Osteoblast (primary cell): Measurements from ENCODE around the gene RCSD1. TPM values are rescaled to one million over a fixed set of nuclear protein-coding genes. Genes with fewer than 3 reads are reported as not detected.

Experiments used
- DNase-seq: peaks from one replicate; pipeline ENCODE4 v3.0.0; 2011; ENCODE audit warnings: low spot score, mixed read lengths; ENCODE audit not compliant: insufficient read length; ENCODE audit errors: missing footprints
- H2AFZ ChIP-seq: 2 replicates; pipeline ENCODE4 v1.6.0; 2011; ENCODE audit warnings: mild to moderate bottlenecking, low read length
- H3K27ac ChIP-seq: 2 replicates; pipeline ENCODE4 v1.5.1; 2011; ENCODE audit warnings: mild to moderate bottlenecking, low read depth, low read length, moderate library complexity
- H3K27me3 ChIP-seq: 2 replicates; pipeline ENCODE4 v1.6.0; 2012; ENCODE audit warnings: mild to moderate bottlenecking, control low read depth, inconsistent platforms, low read length, moderate library complexity; ENCODE audit not compliant: insufficient read depth
- H3K36me3 ChIP-seq: 2 replicates; pipeline ENCODE4 v1.5.1; 2011; ENCODE audit warnings: mild to moderate bottlenecking, low read length, control low read depth, moderate library complexity; ENCODE audit not compliant: insufficient read depth
- H3K4me1 ChIP-seq: 2 replicates; pipeline ENCODE4 v1.5.1; 2011; ENCODE audit warnings: mild to moderate bottlenecking, low read length, control low read depth, moderate library complexity; ENCODE audit not compliant: insufficient read depth
- H3K4me2 ChIP-seq: 2 replicates; pipeline ENCODE4 v1.6.0; 2011; ENCODE audit warnings: mild to moderate bottlenecking, low read length; ENCODE audit not compliant: insufficient read depth
- H3K4me3 ChIP-seq: fragments of 200-600 bp; sonication (generic); 3 replicates; pipeline ENCODE4 v1.5.1; 2012; ENCODE audit warnings: mild to moderate bottlenecking, low read length, inconsistent platforms; ENCODE audit not compliant: insufficient read depth
- H3K79me2 ChIP-seq: 2 replicates; pipeline ENCODE4 v1.6.0; 2012; ENCODE audit warnings: mild to moderate bottlenecking, low read length, control low read depth, inconsistent platforms; ENCODE audit not compliant: insufficient read depth
- H3K9me3 ChIP-seq: 2 replicates; pipeline ENCODE4 v1.5.1; 2011; ENCODE audit warnings: low read depth, low read length, control low read depth
- H4K20me1 ChIP-seq: 2 replicates; pipeline ENCODE4 v1.6.0; 2012; ENCODE audit warnings: mild to moderate bottlenecking, low read length, control low read depth; ENCODE audit not compliant: insufficient read depth
- CTCF ChIP-seq: IDR thresholded peaks from 2 replicates; pipeline ENCODE4 v1.5.1; 2011; ENCODE audit warnings: mild to moderate bottlenecking, low read depth, low read length, moderate library complexity; ENCODE audit errors: extremely low read depth
- total RNA-seq: library from RNA; depleted of rRNA; stranded (reverse); fragments of >200 nt; gene quantifications from 2 replicates; pipeline ENCODE4 v1.2.3, GENCODE V29; 2012

Gene RCSD1
- total RNA-seq, 1 donor, result under 0.01 TPM

- Histone ChIP-seq H3K4me2 (peak overlapping the region; percentile 87), H4K20me1 (no peaks in the 10 kb centered on the region), H3K4me3 (peak overlapping the region; percentile 74), H3K4me1 (no peaks in the 10 kb centered on the region), H3K27ac (no peak overlapping the region), H2AFZ (peak overlapping the region; percentile 91), H3K27me3 (no peaks in the 10 kb centered on the region), H3K79me2 (no peaks in the 10 kb centered on the region), H3K36me3 (no peaks in the 10 kb centered on the region), H3K9me3 (no peaks in the 10 kb centered on the region)
- TF ChIP-seq CTCF, result no peak
- peak; percentile 83 for DNase-seq
These were observed 745 bp downstream of the RCSD1 start for GRCh38 chr1:167630568-167631385.

- Histone ChIP-seq H4K20me1 (no peaks in the 10 kb centered on the region), H3K4me2 (no peak overlapping the region), H3K9me3 (no peaks in the 10 kb centered on the region), H3K4me1 (no peaks in the 10 kb centered on the region), H3K79me2 (no peaks in the 10 kb centered on the region), H3K27me3 (peaks cover 2% of the 10 kb centered on the region), H3K4me3 (no peak overlapping the region), H3K36me3 (no peaks in the 10 kb centered on the region), H2AFZ (no peak overlapping the region), H3K27ac (no peak overlapping the region)
- no peak for DNase-seq
- no peak for TF ChIP-seq CTCF
These were observed 1.4 kb downstream of the RCSD1 start for GRCh38 chr1:167631386-167631935.

- TF ChIP-seq CTCF, result no peak
- DNase-seq, result no peak
- no peak overlapping the region for H2AFZ ChIP-seq
- H3K79me2 ChIP-seq, result no peaks in the 10 kb centered on the region
- H3K36me3 ChIP-seq, result no peaks in the 10 kb centered on the region
- H3K4me3 ChIP-seq, result no peak overlapping the region
- no peaks in the 10 kb centered on the region for H3K9me3 ChIP-seq
- peaks cover 2% of the 10 kb centered on the region for H3K27me3 ChIP-seq
- H3K4me1 ChIP-seq, result peaks cover 3% of the 10 kb centered on the region
- H3K4me2 ChIP-seq, result no peak overlapping the region
- H4K20me1 ChIP-seq, result no peaks in the 10 kb centered on the region
- H3K27ac ChIP-seq, result no peak overlapping the region
These were observed 2.0 kb downstream of the RCSD1 start for GRCh38 chr1:167631936-167632614.
